GM19193 (cell line): ENCODE results near the gene ARL6IP1.

Source experiments
- POLR2A ChIP-seq: IDR thresholded peaks from 4 replicates; pipeline ENCODE4 v1.6.1; 2011; ENCODE audit not compliant: insufficient read depth, insufficient read length; ENCODE audit errors: extremely low read depth

Gene ARL6IP1

DNA sequence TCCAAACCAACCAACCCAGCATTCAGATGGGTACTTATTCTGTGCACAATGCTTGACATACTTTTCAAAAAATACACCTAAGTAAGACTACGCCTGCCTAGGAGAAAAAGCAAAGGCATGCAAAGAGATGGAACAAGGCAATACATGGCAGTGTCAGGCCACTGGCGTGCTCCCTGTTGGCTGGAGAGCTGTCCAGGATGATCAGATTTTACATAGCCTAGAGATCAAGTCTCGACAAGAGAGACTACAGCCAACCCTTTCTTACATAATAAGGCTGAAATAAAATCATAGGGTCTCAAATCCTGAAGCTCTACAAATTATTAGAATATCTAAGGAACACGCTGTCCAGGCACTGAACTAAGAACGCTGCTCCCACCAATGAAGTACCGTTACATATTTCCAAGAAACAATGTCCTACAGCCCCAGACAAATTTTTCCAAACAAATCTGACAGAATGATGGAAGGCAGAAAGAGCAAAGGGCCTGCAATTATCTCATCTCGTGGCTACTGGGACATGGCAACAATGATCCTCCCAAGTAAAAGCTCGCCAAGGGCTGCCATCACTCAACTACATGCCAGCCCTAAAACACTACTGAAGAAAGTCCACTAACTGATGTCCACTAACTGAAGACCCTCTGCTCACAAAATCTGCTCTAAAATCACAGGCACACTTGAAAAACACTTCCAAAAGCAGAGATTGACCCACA lies 16.3 kb downstream of the ARL6IP1 start:
- no peak for TF ChIP-seq POLR2A

DNA sequence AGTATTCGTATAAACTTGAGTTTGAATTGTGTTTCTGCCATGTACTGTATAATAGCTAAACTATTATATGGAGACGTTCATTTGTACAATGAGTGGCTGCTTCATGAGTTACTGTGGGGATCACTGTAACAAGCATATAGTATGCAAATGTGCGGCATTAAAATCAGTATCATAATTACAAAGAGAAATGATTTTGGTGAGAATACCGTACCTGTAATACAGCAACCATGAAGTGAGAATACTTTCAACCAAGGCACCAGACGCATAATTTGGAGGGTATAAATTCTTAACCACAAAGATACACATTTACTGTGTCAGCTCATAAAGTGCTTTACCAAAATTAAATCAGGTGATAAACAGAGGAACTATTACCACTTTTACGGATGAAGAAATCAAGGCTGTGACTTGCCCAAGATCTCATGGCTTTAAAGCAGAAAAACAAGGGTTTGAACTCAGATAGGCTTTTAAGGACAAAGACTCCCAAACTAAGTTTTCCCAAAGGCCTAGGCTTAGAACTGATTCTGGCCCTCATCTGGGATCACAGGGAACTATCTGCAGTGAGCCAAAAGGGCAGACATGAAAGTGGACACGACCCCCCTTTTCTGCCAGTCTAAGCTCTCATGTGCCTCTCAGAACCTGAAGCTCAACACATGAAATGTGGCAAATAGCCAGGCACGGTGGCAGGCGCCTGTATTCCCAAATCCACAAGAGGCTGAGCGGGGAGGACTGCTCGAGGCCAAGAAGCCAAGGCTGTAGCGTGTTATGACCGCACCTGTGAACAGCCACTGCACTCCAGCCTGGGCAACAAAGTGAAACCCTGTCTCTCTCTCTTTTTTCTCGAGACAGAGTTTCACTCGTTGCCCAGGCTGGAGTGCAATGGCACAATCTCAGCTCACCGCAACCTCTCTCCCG lies 17.7 kb downstream of the ARL6IP1 start:
- no peak for TF ChIP-seq POLR2A

DNA sequence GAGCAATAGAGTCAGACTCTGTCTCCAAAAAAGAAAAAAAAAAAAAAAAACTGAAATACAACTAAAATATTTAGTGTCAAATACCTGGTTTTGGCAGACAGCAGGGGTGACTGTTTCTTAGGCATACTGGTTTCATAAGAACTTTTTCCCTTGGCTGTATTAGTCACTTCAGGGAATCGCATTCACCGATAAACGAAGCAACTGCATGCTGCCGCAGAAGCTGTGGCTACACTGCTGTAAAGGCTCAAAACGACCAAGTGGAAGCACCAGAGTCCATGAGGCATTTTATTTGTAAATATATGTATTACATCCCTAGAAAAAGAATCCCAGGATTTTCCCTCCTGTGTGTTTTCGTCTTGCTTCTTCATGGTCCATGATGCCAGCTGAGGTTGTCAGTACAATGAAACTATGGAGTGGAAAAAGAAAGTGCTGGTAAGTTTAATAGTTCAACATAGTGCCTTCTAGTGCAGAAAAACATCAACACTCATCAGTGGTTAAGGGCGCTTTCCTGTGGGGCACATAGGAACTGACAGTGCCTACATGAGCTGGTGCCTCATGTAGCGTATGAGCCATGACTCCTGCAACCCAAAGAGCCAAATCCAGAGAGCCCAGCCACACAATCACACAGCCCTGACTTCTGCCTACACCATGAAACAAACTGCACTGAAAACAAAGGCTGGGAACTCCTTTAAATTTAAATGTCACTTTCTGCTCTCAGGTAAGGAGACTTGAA lies 18.5 kb downstream of the ARL6IP1 start:
- TF ChIP-seq POLR2A = no peak
